DOHH2 (cell line): Measurements from ENCODE around the gene KCNS1.

Experiments used
- CTCF ChIP-seq: fragments of 200-600 bp; sonication (generic); IDR thresholded peaks from one replicate; pipeline ENCODE4 v1.5.1; 2014; ENCODE audit warnings: antibody characterized with exemption, mild to moderate bottlenecking, low read depth, low read length; ENCODE audit not compliant: poor library complexity, severe bottlenecking
- EZH2phosphoT487 ChIP-seq: fragments of 200-600 bp; sonication (generic); IDR thresholded peaks from 2 replicates; pipeline ENCODE4 v1.6.1; 2017; ENCODE audit warnings: borderline replicate concordance, mild to moderate bottlenecking, antibody characterized with exemption, low read length, moderate library complexity, mixed read lengths

DNA sequence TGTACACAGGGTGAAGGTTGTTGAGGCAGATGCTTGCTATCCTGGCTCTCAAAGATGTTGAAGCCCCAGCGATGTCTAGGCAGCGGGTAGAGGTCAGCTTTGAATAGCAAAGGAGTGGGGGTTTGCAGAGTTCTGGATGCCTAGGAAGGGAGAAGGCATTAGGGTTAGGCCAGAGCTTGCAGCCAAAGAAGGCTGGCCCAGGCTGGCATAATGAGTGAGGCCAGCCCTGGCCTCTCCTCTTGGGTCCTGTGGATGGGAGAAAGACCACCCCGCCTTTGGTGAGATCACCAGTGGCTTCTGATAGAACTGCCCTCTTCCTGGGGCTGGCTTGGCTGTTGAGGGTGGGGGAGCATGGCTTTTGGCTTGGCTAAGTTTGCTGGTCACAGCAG lies 14.5 kb upstream of the KCNS1 start:
- no peak for TF ChIP-seq CTCF
- no peak for TF ChIP-seq EZH2phosphoT487
